ELF-1 (cell line): Measurements from ENCODE around the gene MAP1S.
"Not testable (repeated sequence)": the region's sequence is repeated elsewhere in the genome, so short reads cannot be mapped to it uniquely, and the experiment has no call there.

Experiments used
- DNase-seq: peaks from one replicate; pipeline ENCODE4 v3.0.0-alpha.2; 2016; ENCODE audit warnings: low read depth, low spot score

MAP1S gene

GRCh38 chr19:17762505-17763229 is 43.4 kb downstream of the MAP1S start:
- peak; percentile 96 for DNase-seq

- DNase-seq, result no peak
Observed at GRCh38 chr19:17764348-17764747, 45.1 kb downstream of the MAP1S start.

GRCh38 chr19:17765069-17765618 is 45.9 kb downstream of the MAP1S start:
- DNase-seq, result peak; percentile 66

- DNase-seq, result peak; percentile 92
Observed at GRCh38 chr19:17766543-17767131, 47.4 kb downstream of the MAP1S start.

GRCh38 chr19:17767559-17767958 is 48.3 kb downstream of the MAP1S start:
- no peak for DNase-seq

GRCh38 chr19:17770613-17771012 is 51.3 kb downstream of the MAP1S start:
- peak; percentile 35 for DNase-seq

- DNase-seq, result peak; percentile 34
Observed at GRCh38 chr19:17772172-17772571, 52.9 kb downstream of the MAP1S start.

- DNase-seq, result peak; percentile 83
Observed at GRCh38 chr19:17775245-17775927, 56.1 kb downstream of the MAP1S start.

GRCh38 chr19:17775991-17776803 is 56.9 kb downstream of the MAP1S start:
- DNase-seq, result no peak

GRCh38 chr19:17777840-17778239 is 58.6 kb downstream of the MAP1S start:
- not testable (repeated sequence) for DNase-seq

GRCh38 chr19:17778251-17778967 is 59.1 kb downstream of the MAP1S start:
- peak; percentile 82 for DNase-seq

GRCh38 chr19:17778968-17779929 is 60.0 kb downstream of the MAP1S start:
- peak; percentile 69 for DNase-seq

GRCh38 chr19:17780781-17781180 is 61.5 kb downstream of the MAP1S start:
- DNase-seq, result no peak

GRCh38 chr19:17783721-17784120 is 64.4 kb downstream of the MAP1S start:
- not testable (repeated sequence) for DNase-seq
